Measurements from ENCODE around the gene ARNT2.

- TF ChIP-seq CTCF (IDR thresholded peaks at IDR 0.05) (no peak), POLR2A (IDR thresholded peaks at IDR 0.05) (no peak)
These were observed 154.6 kb downstream of the ARNT2 start for GRCh38 chr15:80558631-80559319.
